Lung (tissue), 12 donors: ENCODE data around the gene CDK5RAP3. TPM values are rescaled to one million over a fixed set of nuclear protein-coding genes. Genes with fewer than 3 reads are reported as not detected.

Experiments used
- ATAC-seq: fragments of 200-7000 bp; cut with Tn5 transposase; one replicate; pipeline ENCODE4 v1.9.1; 2020; ENCODE audit warnings: moderate number of reproducible peaks; ENCODE audit not compliant: insufficient read depth, low FRiP score
- DNase-seq, 3 donors: peaks; one replicate each; pipeline ENCODE4 v3.0.0-alpha.2; 2013 to 2017
- H3K27ac ChIP-seq, 2 donors: one replicate each; pipeline ENCODE4 v1.5.1; 2013; ENCODE audit warnings: mild to moderate bottlenecking in 2 of 2, moderate library complexity in 2 of 2, control low read depth in 1 of 2, inconsistent platforms in 1 of 2, low read depth in 1 of 2, low read length in 1 of 2
- H3K27me3 ChIP-seq, 3 donors: one replicate each; pipeline ENCODE4 v1.5.1; 2013; ENCODE audit warnings: low read length in 2 of 3; ENCODE audit not compliant: control insufficient read depth in 3 of 3, insufficient read depth in 3 of 3
- H3K36me3 ChIP-seq, 4 donors: one replicate each; pipeline ENCODE4 v1.5.1; 2013; ENCODE audit warnings: low read length in 4 of 4, mild to moderate bottlenecking in 1 of 4, moderate library complexity in 1 of 4; ENCODE audit not compliant: control insufficient read depth in 4 of 4, insufficient read depth in 4 of 4
- H3K4me1 ChIP-seq, 5 donors: one replicate each; pipeline ENCODE4 v1.5.1; 2013; ENCODE audit warnings: low read length in 5 of 5, mild to moderate bottlenecking in 2 of 5, moderate library complexity in 1 of 5; ENCODE audit not compliant: control insufficient read depth in 5 of 5, insufficient read depth in 5 of 5
- H3K4me3 ChIP-seq: one replicate; pipeline ENCODE4 v1.5.1; 2013; ENCODE audit warnings: mild to moderate bottlenecking, control low read depth, moderate library complexity
- H3K9ac ChIP-seq, 2 donors: one replicate each; pipeline ENCODE4 v1.5.1; 2013; ENCODE audit warnings: low read length in 2 of 2, control low read depth in 1 of 2; ENCODE audit not compliant: insufficient read depth in 1 of 2
- H3K9me3 ChIP-seq, 4 donors: one replicate each; pipeline ENCODE4 v1.5.1; 2013; ENCODE audit warnings: low read length in 3 of 4, mild to moderate bottlenecking in 1 of 4, moderate library complexity in 1 of 4; ENCODE audit not compliant: control insufficient read depth in 4 of 4, insufficient read depth in 3 of 4
- CTCF ChIP-seq: IDR thresholded peaks from 2 replicates; pipeline ENCODE4 v1.5.1; 2012; ENCODE audit warnings: mild to moderate bottlenecking; ENCODE audit errors: control extremely low read depth, extremely low read depth
- WGBS, 2 donors: extraction: QIAGEN DNeasy Blood & Tissue Kit; methylation state at CpG; one replicate each; pipeline ENCODE4 v1.1.7; 2013; 5-methylcytosine and 5-hydroxymethylcytosine counted together
- polyA plus RNA-seq, 2 donors: library from polyadenylated mRNA; stranded (reverse); fragments of 200-250 nt; gene quantifications; one replicate each; pipeline ENCODE4 v1.2.1, GENCODE V29; 2013
- total RNA-seq, 2 donors: library from RNA; depleted of rRNA in 1 of 2; stranded (reverse); fragments of >200 nt in 1 of 2; gene quantifications; one replicate each; pipeline ENCODE4 v1.2.1, GENCODE V29; 2014 to 2021
- donor health status: control.
- donor health status: control.
- donor health status: Bipolar disorder and iron deficiency.
- donor health status: healthy.
- donor health status: DM: yes; HTN: yes; CAD: no.

The CDK5RAP3 gene
- total and polyA plus RNA-seq, 4 donors, result 129 to 212 (median 153) TPM

GRCh38 chr17:47959825-47960655, 10.9 kb upstream of the CDK5RAP3 start:
- no peak overlapping the region for H3K4me3 ChIP-seq
- no peak overlapping the region for H3K9ac ChIP-seq
- no peaks in the 10 kb centered on the region for H3K9me3 ChIP-seq
- ATAC-seq, result no peak
- TF ChIP-seq CTCF, result no peak
- H3K4me1 ChIP-seq, result peaks cover 0 to 11% (median 0%) of the 10 kb centered on the region in 5 donors
- H3K36me3 ChIP-seq, result no peaks in the 10 kb centered on the region
- H3K27ac ChIP-seq, result no peak overlapping the region
- 76 to 77% methylated on average over 8 of the region's 8 CpGs for WGBS, 2 donors
- H3K27me3 ChIP-seq, result no peaks in the 10 kb centered on the region
- no peak for DNase-seq

- ATAC-seq, result no peak
- TF ChIP-seq CTCF, result no peak
- WGBS, 2 donors, result 87 to 88% methylated on average over 6 of the region's 6 CpGs
These were observed 9.5 kb upstream of the CDK5RAP3 start for GRCh38 chr17:47961406-47961805.

GRCh38 chr17:47962901-47963300, 8.0 kb upstream of the CDK5RAP3 start:
- Histone ChIP-seq H3K9ac (no peak overlapping the region), H3K4me1 (peaks cover 0 to 11% (median 0%) of the 10 kb centered on the region in 5 donors), H3K9me3 (no peaks in the 10 kb centered on the region), H3K27ac (no peak overlapping the region), H3K27me3 (no peaks in the 10 kb centered on the region), H3K4me3 (no peak overlapping the region), H3K36me3 (no peaks in the 10 kb centered on the region)
- 93 to 97% methylated on average over 3 of the region's 3 CpGs for WGBS, 2 donors
- no peak for ATAC-seq
- DNase-seq, result no peak
- TF ChIP-seq CTCF, result no peak

More at GRCh38 chr17:47961406-47961805, 9.5 kb upstream of the CDK5RAP3 start:
- no peak overlapping the region for H3K9ac ChIP-seq
- no peak overlapping the region for H3K27ac ChIP-seq
- no peak for DNase-seq
- H3K9me3 ChIP-seq, result no peaks in the 10 kb centered on the region
- H3K36me3 ChIP-seq, result no peaks in the 10 kb centered on the region
- H3K4me1 ChIP-seq, result peaks cover 0 to 11% (median 0%) of the 10 kb centered on the region in 5 donors
- no peak overlapping the region for H3K4me3 ChIP-seq
- no peaks in the 10 kb centered on the region for H3K27me3 ChIP-seq
